Measurements from ENCODE around the gene ARHGEF12. TPM values are rescaled to one million over a fixed set of nuclear protein-coding genes. Genes with fewer than 3 reads are reported as not detected.

Gene ARHGEF12
- polyA plus RNA-seq, 2 of the 4 experiments (the other 2 are of a cell fraction) = 16.7 to 27.2 TPM

DNA sequence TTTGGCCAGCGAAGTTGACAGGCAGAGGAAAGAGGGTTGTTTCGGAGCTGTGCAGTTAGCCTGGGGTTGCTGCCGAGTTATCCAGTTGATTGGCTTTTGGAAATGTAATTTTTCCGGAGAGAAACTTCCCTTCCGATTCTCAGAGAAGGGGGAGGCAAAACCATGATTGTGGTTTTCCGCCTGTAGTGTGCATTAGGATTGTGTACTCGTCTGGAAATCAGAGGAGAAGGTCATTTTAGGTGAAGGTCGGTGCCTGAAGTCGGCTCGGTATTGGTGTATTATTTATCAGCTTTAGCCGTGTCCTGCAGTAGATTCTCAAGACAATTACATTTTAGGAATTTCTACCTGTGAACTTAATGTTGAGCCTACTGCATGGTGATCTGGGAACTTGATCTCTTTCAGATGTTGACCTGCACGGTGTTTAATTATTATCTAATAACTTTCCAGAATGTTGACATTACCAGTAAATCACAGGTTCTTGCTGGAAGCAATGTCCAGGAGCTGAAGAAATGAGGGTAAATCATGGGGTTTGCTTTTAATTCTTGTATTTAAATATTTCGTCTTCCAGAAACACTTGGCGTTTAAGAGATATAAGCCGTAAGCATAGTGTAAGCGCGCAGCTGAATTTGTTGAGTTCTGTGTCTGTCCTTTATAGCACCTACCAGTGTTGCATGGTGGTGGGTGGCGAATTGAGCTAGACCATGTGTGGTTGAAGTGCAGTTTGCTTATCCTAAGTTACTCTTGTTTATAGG is 1.3 kb downstream of the ARHGEF12 start:
- FAIRE-seq (no peak), DNase-seq (ENCODE audit: low read depth in 1 of 2, low spot score in 1 of 2) (no peak), ATAC-seq (peak in 1 of 2 experiments; percentile 32; a peak in 2 of 6 replicates)
- Histone ChIP-seq H3K4me1 (peaks cover 35% of the 10 kb centered on the region), H3K4me3 (peak overlapping the region; percentile 64), H3K4me2 (peak overlapping the region; percentile 85), H3K9me3 (no peaks in the 10 kb centered on the region), H3K27ac (peak overlapping the region; percentile 84 to 100)
- CTCF ChIA-PET = interaction anchor here (1.1 kb wide), 2 partner anchors 18 to 94 kb away, joined by 3 read pairs; no protein-coding TSS in a partner anchor
- POLR2A ChIA-PET = interaction anchor here (0.6 to 3.3 kb wide), 7 partner anchors 9 to 158 kb away, joined by 3 to 16 read pairs (median 3); no protein-coding TSS in a partner anchor
- under 1% methylated on average over 18 of the region's 18 CpGs for WGBS (ENCODE audit: missing lambda C conversion rate)
- TF ChIP-seq EP300 (IDR thresholded peaks at IDR 0.05) (no peak), MAFK (IDR thresholded peaks at IDR 0.05; ENCODE audit: partially characterized antibody) (no peak), HOXB13 (CRISPR knock-in tag; IDR thresholded peaks at IDR 0.05; ENCODE audit: low read depth) (no peak), ZC3H11A (IDR thresholded peaks at IDR 0.05) (no peak), PHF8 (IDR thresholded peaks at IDR 0.05; ENCODE audit: borderline replicate concordance, low read depth) (no peak)
- TF ChIP-seq, protein P1, sequence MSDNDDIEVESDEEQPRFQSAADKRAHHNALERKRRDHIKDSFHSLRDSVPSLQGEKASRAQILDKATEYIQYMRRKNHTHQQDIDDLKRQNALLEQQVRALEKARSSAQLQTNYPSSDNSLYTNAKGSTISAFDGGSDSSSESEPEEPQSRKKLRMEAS (IDR thresholded peaks at IDR 0.05) = 0 out of 2 replicates have a peak, but pooled peaks have one; percentile 33
- TF ChIP-seq, protein P2, sequence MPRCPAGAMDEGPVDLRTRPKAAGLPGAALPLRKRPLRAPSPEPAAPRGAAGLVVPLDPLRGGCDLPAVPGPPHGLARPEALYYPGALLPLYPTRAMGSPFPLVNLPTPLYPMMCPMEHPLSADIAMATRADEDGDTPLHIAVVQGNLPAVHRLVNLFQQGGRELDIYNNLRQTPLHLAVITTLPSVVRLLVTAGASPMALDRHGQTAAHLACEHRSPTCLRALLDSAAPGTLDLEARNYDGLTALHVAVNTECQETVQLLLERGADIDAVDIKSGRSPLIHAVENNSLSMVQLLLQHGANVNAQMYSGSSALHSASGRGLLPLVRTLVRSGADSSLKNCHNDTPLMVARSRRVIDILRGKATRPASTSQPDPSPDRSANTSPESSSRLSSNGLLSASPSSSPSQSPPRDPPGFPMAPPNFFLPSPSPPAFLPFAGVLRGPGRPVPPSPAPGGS (IDR thresholded peaks at IDR 0.05) = no peak

DNA sequence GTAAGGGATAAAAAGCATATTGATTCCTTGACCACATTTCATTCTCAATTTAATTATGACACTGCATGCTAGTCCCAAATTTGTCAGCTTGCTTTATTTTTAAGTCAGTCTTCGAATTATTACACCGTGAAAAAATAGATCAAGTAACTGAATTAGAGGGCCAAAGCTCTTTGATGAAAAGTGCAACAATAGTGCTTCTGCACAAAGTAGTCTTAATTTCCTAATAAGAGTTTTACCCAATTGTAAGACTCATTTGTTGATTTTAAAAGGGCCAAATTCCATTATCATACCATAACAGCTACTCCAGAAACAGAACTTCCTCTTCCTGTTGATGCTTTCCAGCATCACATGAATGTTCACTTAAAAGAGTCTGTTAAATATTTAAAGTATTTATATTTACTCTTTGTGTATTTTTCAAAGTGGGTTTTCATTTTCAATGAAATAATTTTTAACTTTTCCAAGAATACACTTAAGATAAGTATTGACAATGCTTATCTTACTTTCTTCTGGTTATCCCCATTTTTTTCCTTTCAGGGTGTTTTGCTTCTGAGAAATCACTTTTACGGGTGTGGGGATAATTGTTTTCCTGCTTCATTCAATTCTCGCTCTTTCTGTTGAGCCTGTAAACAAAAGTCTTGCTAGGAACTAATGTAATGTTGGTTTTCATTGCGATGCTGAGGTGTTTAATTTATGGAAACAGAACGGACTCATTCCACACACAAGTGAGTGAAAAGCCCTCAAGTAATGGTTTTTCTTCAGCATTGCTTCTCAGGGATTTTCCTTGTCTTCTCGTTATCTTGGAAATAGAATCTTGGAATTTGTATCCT is 2.1 kb downstream of the ARHGEF12 start:
- ChIA-PET POLR2A (interaction anchor here (1.0 kb wide), 1 partner anchor 62 kb away, joined by 6 read pairs; no protein-coding TSS in a partner anchor), CTCF (interaction anchor here (1.1 kb wide), 2 partner anchors 17 to 94 kb away, joined by 3 read pairs; no protein-coding TSS in a partner anchor)
- no peak for DNase-seq (ENCODE audit: low read depth in 1 of 2, low spot score in 1 of 2)
- 7% methylated on average over 7 of the region's 7 CpGs for WGBS (ENCODE audit: missing lambda C conversion rate)
- Histone ChIP-seq H3K4me3 (peak overlapping the region; percentile 64), H3K9me3 (no peaks in the 10 kb centered on the region), H3K4me1 (peaks cover 27% of the 10 kb centered on the region), H3K4me2 (peak overlapping the region; percentile 85), H3K27ac (peak overlapping the region; percentile 84 to 100; a peak in 5 of 6 replicates)
- no peak for TF ChIP-seq RFX5 (IDR thresholded peaks at IDR 0.05)
- TF ChIP-seq PHF8 (IDR thresholded peaks at IDR 0.05; ENCODE audit: borderline replicate concordance, low read depth) = no peak
- TF ChIP-seq, protein P3, sequence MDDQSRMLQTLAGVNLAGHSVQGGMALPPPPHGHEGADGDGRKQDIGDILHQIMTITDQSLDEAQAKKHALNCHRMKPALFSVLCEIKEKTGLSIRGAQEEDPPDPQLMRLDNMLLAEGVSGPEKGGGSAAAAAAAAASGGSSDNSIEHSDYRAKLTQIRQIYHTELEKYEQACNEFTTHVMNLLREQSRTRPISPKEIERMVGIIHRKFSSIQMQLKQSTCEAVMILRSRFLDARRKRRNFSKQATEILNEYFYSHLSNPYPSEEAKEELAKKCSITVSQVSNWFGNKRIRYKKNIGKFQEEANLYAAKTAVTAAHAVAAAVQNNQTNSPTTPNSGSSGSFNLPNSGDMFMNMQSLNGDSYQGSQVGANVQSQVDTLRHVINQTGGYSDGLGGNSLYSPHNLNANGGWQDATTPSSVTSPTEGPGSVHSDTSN (IDR thresholded peaks at IDR 0.05) = no peak
- no peak for TF ChIP-seq POLR2A (IDR thresholded peaks at IDR 0.05; ENCODE audit: low read length)
- TF ChIP-seq, protein P4, sequence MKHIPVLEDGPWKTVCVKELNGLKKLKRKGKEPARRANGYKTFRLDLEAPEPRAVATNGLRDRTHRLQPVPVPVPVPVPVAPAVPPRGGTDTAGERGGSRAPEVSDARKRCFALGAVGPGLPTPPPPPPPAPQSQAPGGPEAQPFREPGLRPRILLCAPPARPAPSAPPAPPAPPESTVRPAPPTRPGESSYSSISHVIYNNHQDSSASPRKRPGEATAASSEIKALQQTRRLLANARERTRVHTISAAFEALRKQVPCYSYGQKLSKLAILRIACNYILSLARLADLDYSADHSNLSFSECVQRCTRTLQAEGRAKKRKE (CRISPR knock-in tag; IDR thresholded peaks at IDR 0.05; ENCODE audit: low read depth) = no peak
- TF ChIP-seq ESRRA (IDR thresholded peaks at IDR 0.05; ENCODE audit: borderline replicate concordance, low read length) = no peak
- FAIRE-seq = no peak
- no peak for ATAC-seq

DNA sequence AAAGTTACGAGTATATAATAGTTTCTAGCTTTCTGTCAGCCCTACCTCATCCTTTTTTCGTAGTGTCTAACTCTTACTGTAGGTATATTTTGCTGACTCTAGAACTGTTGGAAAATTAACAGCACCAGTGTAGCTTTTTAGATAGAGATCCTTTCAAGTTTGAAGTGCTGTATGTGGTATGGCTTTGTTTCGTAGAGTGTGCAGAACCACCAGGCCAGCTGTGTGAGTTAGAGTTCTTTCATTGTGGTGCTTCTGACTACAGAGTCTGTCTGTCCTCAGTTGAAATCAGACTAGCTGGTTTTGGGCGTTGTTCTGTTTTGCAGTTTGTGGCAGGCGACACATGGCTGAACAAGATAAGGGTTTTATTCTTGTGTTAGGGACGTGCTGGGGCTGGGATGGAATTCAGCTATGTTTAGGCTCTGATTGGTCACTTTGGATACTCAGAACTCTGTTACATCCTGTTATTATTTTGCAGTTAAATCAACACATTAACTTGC is 3.2 kb downstream of the ARHGEF12 start:
- no peak for DNase-seq (ENCODE audit: low read depth in 1 of 2, low spot score in 1 of 2)
- Histone ChIP-seq H3K4me2 (peak overlapping the region; percentile 85), H3K4me3 (peak overlapping the region; percentile 64; the same call in 2 of the 3 replicates), H3K9me3 (no peaks in the 10 kb centered on the region), H3K27ac (peak overlapping the region; percentile 26 to 46; a peak in 4 of 6 replicates), H3K4me1 (peaks cover 29% of the 10 kb centered on the region)
- TF ChIP-seq RAD21 (conservative IDR thresholded peaks at IDR 0.05 in 1 of 2, IDR thresholded peaks at IDR 0.05 in 1 of 2) (no peak), FOXS1 (CRISPR knock-in tag; IDR thresholded peaks at IDR 0.05) (no peak), TP53 (CRISPR knock-in tag; IDR thresholded peaks at IDR 0.05) (no peak), FOSB (CRISPR knock-in tag; IDR thresholded peaks at IDR 0.05) (no peak), CBX8 (IDR thresholded peaks at IDR 0.05) (no peak)
- TF ChIP-seq, protein P5, sequence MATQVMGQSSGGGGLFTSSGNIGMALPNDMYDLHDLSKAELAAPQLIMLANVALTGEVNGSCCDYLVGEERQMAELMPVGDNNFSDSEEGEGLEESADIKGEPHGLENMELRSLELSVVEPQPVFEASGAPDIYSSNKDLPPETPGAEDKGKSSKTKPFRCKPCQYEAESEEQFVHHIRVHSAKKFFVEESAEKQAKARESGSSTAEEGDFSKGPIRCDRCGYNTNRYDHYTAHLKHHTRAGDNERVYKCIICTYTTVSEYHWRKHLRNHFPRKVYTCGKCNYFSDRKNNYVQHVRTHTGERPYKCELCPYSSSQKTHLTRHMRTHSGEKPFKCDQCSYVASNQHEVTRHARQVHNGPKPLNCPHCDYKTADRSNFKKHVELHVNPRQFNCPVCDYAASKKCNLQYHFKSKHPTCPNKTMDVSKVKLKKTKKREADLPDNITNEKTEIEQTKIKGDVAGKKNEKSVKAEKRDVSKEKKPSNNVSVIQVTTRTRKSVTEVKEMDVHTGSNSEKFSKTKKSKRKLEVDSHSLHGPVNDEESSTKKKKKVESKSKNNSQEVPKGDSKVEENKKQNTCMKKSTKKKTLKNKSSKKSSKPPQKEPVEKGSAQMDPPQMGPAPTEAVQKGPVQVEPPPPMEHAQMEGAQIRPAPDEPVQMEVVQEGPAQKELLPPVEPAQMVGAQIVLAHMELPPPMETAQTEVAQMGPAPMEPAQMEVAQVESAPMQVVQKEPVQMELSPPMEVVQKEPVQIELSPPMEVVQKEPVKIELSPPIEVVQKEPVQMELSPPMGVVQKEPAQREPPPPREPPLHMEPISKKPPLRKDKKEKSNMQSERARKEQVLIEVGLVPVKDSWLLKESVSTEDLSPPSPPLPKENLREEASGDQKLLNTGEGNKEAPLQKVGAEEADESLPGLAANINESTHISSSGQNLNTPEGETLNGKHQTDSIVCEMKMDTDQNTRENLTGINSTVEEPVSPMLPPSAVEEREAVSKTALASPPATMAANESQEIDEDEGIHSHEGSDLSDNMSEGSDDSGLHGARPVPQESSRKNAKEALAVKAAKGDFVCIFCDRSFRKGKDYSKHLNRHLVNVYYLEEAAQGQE (IDR thresholded peaks at IDR 0.05) = no peak
- TF ChIP-seq, protein P2 (IDR thresholded peaks at IDR 0.05) = no peak
- TF ChIP-seq, protein P1 (IDR thresholded peaks at IDR 0.05) = no peak
- POLR2A ChIA-PET = no interaction called here
- no peak for ATAC-seq
- no peak for FAIRE-seq
- CTCF ChIA-PET = no interaction called here
- 32% methylated on average over 6 of the region's 6 CpGs for WGBS (ENCODE audit: missing lambda C conversion rate)
